A549 (cell line): Measurements from ENCODE around the gene SH3PXD2A.

ENCODE experiments used
- CEBPB ChIP-seq, 2 experiments: fragments of >200 bp in 1 of 2; sonication (Bioruptor Twin) in 1 of 2; formaldehyde crosslinking in 1 of 2; IDR thresholded peaks; 2 replicates each; pipeline ENCODE4 v1.6.1; 2012 to 2016
- EP300 ChIP-seq, 2 experiments: fragments of >200 bp; sonication (Bioruptor Twin); formaldehyde crosslinking; IDR thresholded peaks; 2 replicates in 1 of 2; 3 replicates in 1 of 2; pipeline ENCODE4 v1.6.1; 2016 to 2017
- FOSL2 ChIP-seq, 2 experiments: fragments of 450-650 bp in 1 of 2; fragments of >200 bp in 1 of 2; sonication (Bioruptor Twin) in 1 of 2; formaldehyde crosslinking; IDR thresholded peaks; 2 replicates each; pipeline versions ENCODE4 v1.5.0 to v1.6.1; 2016 to 2020; ENCODE audit warnings: mild to moderate bottlenecking in 1 of 2, moderate library complexity in 1 of 2
- MYC ChIP-seq: IDR thresholded peaks from 2 replicates; pipeline ENCODE4 v1.6.1; 2012; ENCODE audit warnings: mild to moderate bottlenecking, inconsistent platforms, low read length, improper control_type of control experiment, borderline replicate concordance
- POLR2A ChIP-seq: IDR thresholded peaks from 2 replicates; pipeline ENCODE4 v1.6.1; 2012; ENCODE audit warnings: mild to moderate bottlenecking, low read length
- RARB ChIP-seq: fragments of 250-450 bp; sonication (Bioruptor Pico); IDR thresholded peaks from 2 replicates; pipeline ENCODE4 v1.8.0; 2021; ENCODE audit warnings: mild to moderate bottlenecking, moderate library complexity
- RNF2 ChIP-seq: fragments of 200-600 bp; sonication (generic); IDR thresholded peaks from 2 replicates; pipeline ENCODE4 v1.6.1; 2016; ENCODE audit warnings: low read depth, mild to moderate bottlenecking, antibody characterized with exemption, moderate library complexity, borderline replicate concordance
- TF ChIP-seq, protein P1 (sequence below): fragments of >200 bp; sonication (Bioruptor Twin); formaldehyde crosslinking; IDR thresholded peaks from 3 replicates; pipeline ENCODE4 v1.5.1; 2016
- TF ChIP-seq, protein P2 (sequence below): fragments of 450-650 bp; IDR thresholded peaks from 2 replicates; pipeline ENCODE4 v1.6.1; 2014; ENCODE audit warnings: antibody characterized with exemption
- TF ChIP-seq, protein P3 (sequence below): fragments of 200-600 bp; sonication (generic); IDR thresholded peaks from 2 replicates; pipeline ENCODE4 v1.6.1; 2016; ENCODE audit warnings: antibody characterized with exemption, mild to moderate bottlenecking, moderate library complexity

DNA sequence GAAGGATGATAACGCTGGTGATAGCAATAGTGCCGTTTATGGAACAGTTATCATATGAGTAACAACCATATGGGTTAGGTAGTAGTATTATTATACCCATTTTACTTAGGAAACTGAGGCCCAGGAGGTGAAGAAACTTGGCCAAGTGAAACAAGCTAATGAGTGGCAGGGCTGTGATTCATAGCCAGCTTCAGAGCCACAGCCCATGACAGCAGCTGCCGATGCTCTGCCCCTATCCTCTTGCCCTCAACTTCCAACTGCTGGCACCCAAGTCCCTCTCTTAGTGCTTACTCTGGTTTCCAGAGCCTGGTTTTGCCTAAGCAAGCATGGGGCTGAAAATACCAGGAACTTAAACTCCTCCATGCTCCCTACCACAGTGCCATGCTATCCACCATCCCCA, 12.3 kb downstream of the SH3PXD2A start:
- TF ChIP-seq FOSL2 (IDR thresholded peaks at IDR 0.05), result no peak
- TF ChIP-seq FOSL2 (CRISPR knock-in tag; IDR thresholded peaks at IDR 0.05), result no peak
- no peak for TF ChIP-seq CEBPB (IDR thresholded peaks at IDR 0.05)
- TF ChIP-seq POLR2A, result no peak
- TF ChIP-seq, protein P1, sequence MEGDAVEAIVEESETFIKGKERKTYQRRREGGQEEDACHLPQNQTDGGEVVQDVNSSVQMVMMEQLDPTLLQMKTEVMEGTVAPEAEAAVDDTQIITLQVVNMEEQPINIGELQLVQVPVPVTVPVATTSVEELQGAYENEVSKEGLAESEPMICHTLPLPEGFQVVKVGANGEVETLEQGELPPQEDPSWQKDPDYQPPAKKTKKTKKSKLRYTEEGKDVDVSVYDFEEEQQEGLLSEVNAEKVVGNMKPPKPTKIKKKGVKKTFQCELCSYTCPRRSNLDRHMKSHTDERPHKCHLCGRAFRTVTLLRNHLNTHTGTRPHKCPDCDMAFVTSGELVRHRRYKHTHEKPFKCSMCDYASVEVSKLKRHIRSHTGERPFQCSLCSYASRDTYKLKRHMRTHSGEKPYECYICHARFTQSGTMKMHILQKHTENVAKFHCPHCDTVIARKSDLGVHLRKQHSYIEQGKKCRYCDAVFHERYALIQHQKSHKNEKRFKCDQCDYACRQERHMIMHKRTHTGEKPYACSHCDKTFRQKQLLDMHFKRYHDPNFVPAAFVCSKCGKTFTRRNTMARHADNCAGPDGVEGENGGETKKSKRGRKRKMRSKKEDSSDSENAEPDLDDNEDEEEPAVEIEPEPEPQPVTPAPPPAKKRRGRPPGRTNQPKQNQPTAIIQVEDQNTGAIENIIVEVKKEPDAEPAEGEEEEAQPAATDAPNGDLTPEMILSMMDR, result no peak
- TF ChIP-seq RNF2, result no peak
- TF ChIP-seq, protein P2, sequence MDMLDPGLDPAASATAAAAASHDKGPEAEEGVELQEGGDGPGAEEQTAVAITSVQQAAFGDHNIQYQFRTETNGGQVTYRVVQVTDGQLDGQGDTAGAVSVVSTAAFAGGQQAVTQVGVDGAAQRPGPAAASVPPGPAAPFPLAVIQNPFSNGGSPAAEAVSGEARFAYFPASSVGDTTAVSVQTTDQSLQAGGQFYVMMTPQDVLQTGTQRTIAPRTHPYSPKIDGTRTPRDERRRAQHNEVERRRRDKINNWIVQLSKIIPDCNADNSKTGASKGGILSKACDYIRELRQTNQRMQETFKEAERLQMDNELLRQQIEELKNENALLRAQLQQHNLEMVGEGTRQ, result no peak
- TF ChIP-seq, protein P3, sequence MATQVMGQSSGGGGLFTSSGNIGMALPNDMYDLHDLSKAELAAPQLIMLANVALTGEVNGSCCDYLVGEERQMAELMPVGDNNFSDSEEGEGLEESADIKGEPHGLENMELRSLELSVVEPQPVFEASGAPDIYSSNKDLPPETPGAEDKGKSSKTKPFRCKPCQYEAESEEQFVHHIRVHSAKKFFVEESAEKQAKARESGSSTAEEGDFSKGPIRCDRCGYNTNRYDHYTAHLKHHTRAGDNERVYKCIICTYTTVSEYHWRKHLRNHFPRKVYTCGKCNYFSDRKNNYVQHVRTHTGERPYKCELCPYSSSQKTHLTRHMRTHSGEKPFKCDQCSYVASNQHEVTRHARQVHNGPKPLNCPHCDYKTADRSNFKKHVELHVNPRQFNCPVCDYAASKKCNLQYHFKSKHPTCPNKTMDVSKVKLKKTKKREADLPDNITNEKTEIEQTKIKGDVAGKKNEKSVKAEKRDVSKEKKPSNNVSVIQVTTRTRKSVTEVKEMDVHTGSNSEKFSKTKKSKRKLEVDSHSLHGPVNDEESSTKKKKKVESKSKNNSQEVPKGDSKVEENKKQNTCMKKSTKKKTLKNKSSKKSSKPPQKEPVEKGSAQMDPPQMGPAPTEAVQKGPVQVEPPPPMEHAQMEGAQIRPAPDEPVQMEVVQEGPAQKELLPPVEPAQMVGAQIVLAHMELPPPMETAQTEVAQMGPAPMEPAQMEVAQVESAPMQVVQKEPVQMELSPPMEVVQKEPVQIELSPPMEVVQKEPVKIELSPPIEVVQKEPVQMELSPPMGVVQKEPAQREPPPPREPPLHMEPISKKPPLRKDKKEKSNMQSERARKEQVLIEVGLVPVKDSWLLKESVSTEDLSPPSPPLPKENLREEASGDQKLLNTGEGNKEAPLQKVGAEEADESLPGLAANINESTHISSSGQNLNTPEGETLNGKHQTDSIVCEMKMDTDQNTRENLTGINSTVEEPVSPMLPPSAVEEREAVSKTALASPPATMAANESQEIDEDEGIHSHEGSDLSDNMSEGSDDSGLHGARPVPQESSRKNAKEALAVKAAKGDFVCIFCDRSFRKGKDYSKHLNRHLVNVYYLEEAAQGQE, result no peak
- TF ChIP-seq EP300 (IDR thresholded peaks at IDR 0.05), result no peak
- no peak for TF ChIP-seq MYC
- TF ChIP-seq RARB, result no peak
